MM.1S (cell line): Measurements from ENCODE around the gene CORO1C.

Experiments
- DNase-seq: peaks from one replicate; pipeline ENCODE4 v3.0.0-alpha.2; 2015
- H2AFZ ChIP-seq: fragments of 300-600 bp; sonication (generic); 2 replicates; pipeline ENCODE4 v1.6.0; 2016; ENCODE audit warnings: antibody characterized with exemption, low read length
- H3F3A ChIP-seq: fragments of 300-600 bp; sonication (generic); 2 replicates; pipeline ENCODE4 v1.6.1; 2016; ENCODE audit warnings: mild to moderate bottlenecking, antibody characterized with exemption, low read length, moderate library complexity, mixed read lengths; ENCODE audit not compliant: insufficient read depth
- H3K27ac ChIP-seq: fragments of 300-600 bp; sonication (generic); 2 replicates; pipeline ENCODE4 v1.5.1; 2016; ENCODE audit warnings: mild to moderate bottlenecking, low read length
- H3K27me3 ChIP-seq: fragments of 300-600 bp; sonication (generic); replicated peaks from 2 replicates; pipeline ENCODE4 v1.6.0; 2016; ENCODE audit warnings: low read length; ENCODE audit not compliant: insufficient read depth
- H3K36me3 ChIP-seq: fragments of 300-600 bp; sonication (generic); replicated peaks from 2 replicates; pipeline ENCODE4 v1.6.1; 2016; ENCODE audit warnings: mild to moderate bottlenecking, low read length, mixed read lengths; ENCODE audit not compliant: insufficient read depth
- H3K4me1 ChIP-seq: fragments of 300-600 bp; sonication (generic); 2 replicates; pipeline ENCODE4 v1.6.1; 2016; ENCODE audit warnings: low read length, mixed read lengths
- H3K4me2 ChIP-seq: fragments of 300-600 bp; sonication (generic); 2 replicates; pipeline ENCODE4 v1.6.0; 2016; ENCODE audit warnings: low read depth, low read length
- H3K4me3 ChIP-seq: fragments of 300-600 bp; sonication (generic); 2 replicates; pipeline ENCODE4 v1.5.1; 2016; ENCODE audit warnings: low read length, mixed read lengths
- H3K79me2 ChIP-seq: fragments of 300-600 bp; sonication (generic); 2 replicates; pipeline ENCODE4 v1.6.1; 2016; ENCODE audit warnings: mixed run types, low read length, mixed read lengths
- H3K9ac ChIP-seq: fragments of 300-600 bp; sonication (generic); 2 replicates; pipeline ENCODE4 v1.6.1; 2016; ENCODE audit warnings: low read length, mixed read lengths
- H3K9me2 ChIP-seq: fragments of 300-600 bp; sonication (generic); replicated peaks from 2 replicates; pipeline ENCODE4 v1.6.1; 2016; ENCODE audit warnings: mild to moderate bottlenecking, low read length, mixed read lengths; ENCODE audit not compliant: insufficient read depth
- H3K9me3 ChIP-seq: fragments of 300-600 bp; sonication (generic); replicated peaks from 2 replicates; pipeline ENCODE4 v1.6.1; 2016; ENCODE audit warnings: mild to moderate bottlenecking, low read length, mixed read lengths; ENCODE audit not compliant: insufficient read depth
- H4K20me1 ChIP-seq: fragments of 300-600 bp; sonication (generic); 2 replicates; pipeline ENCODE4 v1.6.1; 2016; ENCODE audit warnings: mild to moderate bottlenecking, low read length, moderate library complexity, mixed read lengths; ENCODE audit not compliant: insufficient read depth
- EZH2 ChIP-seq: fragments of 300-600 bp; sonication (generic); optimal IDR thresholded peaks from 2 replicates; pipeline ENCODE3; 2017; ENCODE audit warnings: low read depth, mild to moderate bottlenecking, antibody characterized with exemption, low read length, mixed read lengths
- EZH2phosphoT487 ChIP-seq: fragments of 300-600 bp; sonication (generic); IDR thresholded peaks from 2 replicates; pipeline ENCODE4 v1.6.1; 2018; ENCODE audit warnings: antibody characterized with exemption, low read length
- TF ChIP-seq, protein P1 (sequence below): fragments of 300-600 bp; sonication (generic); IDR thresholded peaks from 2 replicates; pipeline ENCODE4 v1.5.1; 2016; ENCODE audit warnings: antibody characterized with exemption, low read length, mixed read lengths

CORO1C gene

DNA sequence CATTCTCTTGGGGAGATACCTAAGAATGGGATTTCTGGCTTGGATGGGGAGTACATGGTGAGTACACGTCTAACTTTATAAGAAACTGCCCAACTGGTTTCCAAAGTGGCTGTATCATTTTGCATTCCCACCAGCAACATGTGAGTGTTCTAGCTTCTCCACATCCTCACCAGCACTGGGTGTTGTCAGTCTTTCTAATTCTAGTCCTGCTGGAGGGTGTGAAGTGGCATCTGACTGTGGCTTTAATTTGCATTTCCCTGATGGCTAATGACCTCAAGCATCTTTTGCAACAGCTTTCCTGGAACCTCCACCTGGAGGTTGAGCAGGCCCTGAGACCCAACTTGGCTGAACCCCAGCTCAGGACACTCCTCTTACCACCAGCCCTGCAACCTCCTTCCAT is 115.4 kb downstream of the CORO1C start:
- TF ChIP-seq EZH2 (no peak), EZH2phosphoT487 (no peak)
- TF ChIP-seq, protein P1, sequence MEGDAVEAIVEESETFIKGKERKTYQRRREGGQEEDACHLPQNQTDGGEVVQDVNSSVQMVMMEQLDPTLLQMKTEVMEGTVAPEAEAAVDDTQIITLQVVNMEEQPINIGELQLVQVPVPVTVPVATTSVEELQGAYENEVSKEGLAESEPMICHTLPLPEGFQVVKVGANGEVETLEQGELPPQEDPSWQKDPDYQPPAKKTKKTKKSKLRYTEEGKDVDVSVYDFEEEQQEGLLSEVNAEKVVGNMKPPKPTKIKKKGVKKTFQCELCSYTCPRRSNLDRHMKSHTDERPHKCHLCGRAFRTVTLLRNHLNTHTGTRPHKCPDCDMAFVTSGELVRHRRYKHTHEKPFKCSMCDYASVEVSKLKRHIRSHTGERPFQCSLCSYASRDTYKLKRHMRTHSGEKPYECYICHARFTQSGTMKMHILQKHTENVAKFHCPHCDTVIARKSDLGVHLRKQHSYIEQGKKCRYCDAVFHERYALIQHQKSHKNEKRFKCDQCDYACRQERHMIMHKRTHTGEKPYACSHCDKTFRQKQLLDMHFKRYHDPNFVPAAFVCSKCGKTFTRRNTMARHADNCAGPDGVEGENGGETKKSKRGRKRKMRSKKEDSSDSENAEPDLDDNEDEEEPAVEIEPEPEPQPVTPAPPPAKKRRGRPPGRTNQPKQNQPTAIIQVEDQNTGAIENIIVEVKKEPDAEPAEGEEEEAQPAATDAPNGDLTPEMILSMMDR, result no peak
- H3K9me2 ChIP-seq, result no peaks in the 10 kb centered on the region
- H3K27ac ChIP-seq, result peak overlapping the region; percentile 89

DNA sequence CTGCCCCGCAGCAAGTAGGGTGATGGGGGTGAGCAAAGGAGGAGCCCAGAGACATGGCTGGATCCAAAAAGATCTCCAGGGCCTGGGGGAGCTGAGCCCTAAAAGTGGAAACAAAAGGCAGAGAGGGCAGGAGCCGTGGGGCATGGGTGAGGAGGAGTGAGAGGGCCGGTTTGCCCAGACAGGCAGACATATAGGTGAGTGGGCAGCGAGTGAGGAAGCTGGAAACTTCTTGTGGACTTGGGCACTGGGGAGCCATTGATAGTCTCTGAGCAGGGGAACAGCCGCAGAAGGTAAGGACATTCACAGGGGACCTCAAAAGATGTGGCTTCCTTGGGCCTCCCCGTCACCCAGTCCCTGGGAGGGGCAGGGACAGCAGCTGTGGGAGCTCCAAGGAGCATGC is 116.7 kb downstream of the CORO1C start:
- Histone ChIP-seq H3K9ac (no peak overlapping the region), H4K20me1 (no peaks in the 10 kb centered on the region), H3K4me1 (peaks cover 38% of the 10 kb centered on the region), H3K27me3 (no peaks in the 10 kb centered on the region), H3K4me2 (no peak overlapping the region), H3K9me2 (no peaks in the 10 kb centered on the region), H3K79me2 (peaks cover 12% of the 10 kb centered on the region; the same call in 1 of the 2 replicates), H3K9me3 (no peaks in the 10 kb centered on the region), H3F3A (peaks cover 45% of the 10 kb centered on the region), H3K4me3 (no peak overlapping the region), H3K27ac (no peak overlapping the region), H3K36me3 (no peaks in the 10 kb centered on the region), H2AFZ (no peak overlapping the region)
- DNase-seq, result no peak
- TF ChIP-seq, protein P1, result no peak
- TF ChIP-seq EZH2phosphoT487, result no peak
- no peak for TF ChIP-seq EZH2

More for the DNA sequence above, 115.4 kb downstream of the CORO1C start:
- Histone ChIP-seq H2AFZ (no peak overlapping the region), H3F3A (peaks cover 56% of the 10 kb centered on the region), H3K36me3 (no peaks in the 10 kb centered on the region), H3K4me2 (peak overlapping the region; percentile 82; the same call in 1 of the 2 replicates), H3K9ac (peak overlapping the region; percentile 75; the same call in 1 of the 2 replicates), H3K79me2 (peaks cover 23% of the 10 kb centered on the region), H3K9me3 (no peaks in the 10 kb centered on the region), H3K4me1 (peaks cover 45% of the 10 kb centered on the region), H3K4me3 (no peak overlapping the region), H4K20me1 (no peaks in the 10 kb centered on the region), H3K27me3 (no peaks in the 10 kb centered on the region)
- peak; percentile 49 for DNase-seq

DNA sequence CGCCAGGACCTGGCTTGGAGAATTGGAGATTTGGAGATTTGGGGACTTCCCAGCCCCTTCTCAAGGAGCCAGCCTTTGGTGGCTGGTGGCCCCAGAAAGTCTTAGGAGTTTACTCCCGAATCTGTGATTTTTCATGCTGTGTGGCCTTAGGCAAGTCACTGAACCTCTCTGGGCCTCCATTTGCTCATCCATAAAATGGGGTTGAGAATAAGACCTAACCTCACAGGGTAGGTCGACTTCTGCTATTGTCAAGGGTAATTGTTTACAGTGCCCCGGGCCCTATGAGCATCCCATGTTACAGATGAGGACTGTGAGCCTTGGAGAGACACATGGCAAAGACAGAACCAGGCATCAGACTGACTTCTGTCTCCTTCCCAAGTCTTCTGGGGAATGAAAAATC is 117.3 kb downstream of the CORO1C start:
- Histone ChIP-seq H3K27me3 (no peaks in the 10 kb centered on the region), H3K4me1 (peaks cover 33% of the 10 kb centered on the region), H3K9me2 (no peaks in the 10 kb centered on the region), H3F3A (peaks cover 39% of the 10 kb centered on the region), H3K4me2 (no peak overlapping the region), H4K20me1 (no peaks in the 10 kb centered on the region), H3K27ac (no peak overlapping the region), H3K4me3 (no peak overlapping the region), H3K9ac (no peak overlapping the region), H3K79me2 (0 out of 2 replicates have a peak, but pooled peaks cover 10% of the 10 kb centered on the region), H3K36me3 (no peaks in the 10 kb centered on the region), H3K9me3 (no peaks in the 10 kb centered on the region), H2AFZ (no peak overlapping the region)
- no peak for DNase-seq
- TF ChIP-seq EZH2, result no peak

DNA sequence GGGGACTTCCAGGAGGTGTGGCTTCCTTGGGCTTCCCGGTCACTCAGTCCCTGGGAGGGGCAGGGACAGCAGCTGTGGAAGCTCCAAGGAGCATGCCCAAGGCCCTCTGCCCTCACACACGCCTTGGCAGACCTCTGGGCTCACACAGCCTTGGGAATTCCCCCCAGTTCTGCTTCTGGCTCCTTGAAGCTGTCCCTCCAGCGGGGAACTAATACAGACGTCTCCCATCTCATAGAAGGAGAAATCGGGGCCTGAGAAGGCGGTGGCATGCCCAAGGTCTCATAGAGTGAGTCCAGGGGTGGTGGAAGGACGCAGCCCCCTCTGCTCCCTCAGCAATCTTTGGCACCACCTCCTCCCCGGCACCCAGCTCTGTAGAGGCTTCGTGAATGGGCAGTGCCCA is 117.8 kb downstream of the CORO1C start:
- H3F3A ChIP-seq, result peaks cover 35% of the 10 kb centered on the region
- H4K20me1 ChIP-seq, result no peaks in the 10 kb centered on the region
- H3K4me2 ChIP-seq, result no peak overlapping the region
- peaks cover 30% of the 10 kb centered on the region for H3K4me1 ChIP-seq
- H3K27me3 ChIP-seq, result no peaks in the 10 kb centered on the region
- H3K9me3 ChIP-seq, result no peaks in the 10 kb centered on the region
- no peak overlapping the region for H2AFZ ChIP-seq
- no peak overlapping the region for H3K27ac ChIP-seq
- H3K9me2 ChIP-seq, result no peaks in the 10 kb centered on the region
- 0 out of 2 replicates have a peak, but pooled peaks cover 9% of the 10 kb centered on the region for H3K79me2 ChIP-seq
- TF ChIP-seq, protein P1, result no peak
- TF ChIP-seq EZH2, result no peak
- no peak for TF ChIP-seq EZH2phosphoT487
- DNase-seq, result no peak
- H3K36me3 ChIP-seq, result no peaks in the 10 kb centered on the region
- H3K4me3 ChIP-seq, result no peak overlapping the region
- H3K9ac ChIP-seq, result no peak overlapping the region
